ENCODE data around the gene SLC7A6.

SLC7A6 gene

DNA sequence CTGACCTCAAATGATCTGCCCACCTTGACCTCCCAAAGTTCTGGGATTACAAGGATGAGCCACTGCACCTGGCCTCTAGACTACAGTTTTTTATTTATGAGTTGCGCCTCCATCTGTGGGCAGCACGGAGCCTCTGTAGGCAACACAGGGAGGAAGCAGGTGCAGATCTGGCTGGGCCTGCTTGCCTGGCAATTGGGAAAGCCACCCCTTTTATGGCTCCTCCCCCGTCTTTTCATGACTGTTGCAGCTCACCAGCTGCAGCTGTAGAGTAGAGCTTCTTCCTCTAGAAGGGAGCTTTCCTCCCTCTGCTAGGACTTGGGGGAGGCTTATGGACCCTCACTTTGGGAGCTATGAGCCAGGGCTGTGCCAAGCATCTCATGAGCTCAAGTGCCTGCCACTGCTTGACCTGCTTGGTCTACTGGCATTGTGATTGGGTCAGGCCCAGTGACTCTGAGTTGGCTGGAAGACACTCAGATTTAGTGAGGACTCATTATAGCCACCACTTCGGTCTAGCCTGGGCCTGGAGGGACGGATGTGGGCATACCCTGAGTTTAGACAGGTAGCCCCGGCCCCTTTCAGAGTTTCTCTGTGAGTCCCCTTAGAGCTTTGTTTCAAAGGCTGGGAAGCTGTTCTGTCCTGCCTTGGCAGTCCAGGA lies 6.9 kb upstream of the SLC7A6 start:
- DNase-seq (ENCODE audit: low read depth): no peak

DNA sequence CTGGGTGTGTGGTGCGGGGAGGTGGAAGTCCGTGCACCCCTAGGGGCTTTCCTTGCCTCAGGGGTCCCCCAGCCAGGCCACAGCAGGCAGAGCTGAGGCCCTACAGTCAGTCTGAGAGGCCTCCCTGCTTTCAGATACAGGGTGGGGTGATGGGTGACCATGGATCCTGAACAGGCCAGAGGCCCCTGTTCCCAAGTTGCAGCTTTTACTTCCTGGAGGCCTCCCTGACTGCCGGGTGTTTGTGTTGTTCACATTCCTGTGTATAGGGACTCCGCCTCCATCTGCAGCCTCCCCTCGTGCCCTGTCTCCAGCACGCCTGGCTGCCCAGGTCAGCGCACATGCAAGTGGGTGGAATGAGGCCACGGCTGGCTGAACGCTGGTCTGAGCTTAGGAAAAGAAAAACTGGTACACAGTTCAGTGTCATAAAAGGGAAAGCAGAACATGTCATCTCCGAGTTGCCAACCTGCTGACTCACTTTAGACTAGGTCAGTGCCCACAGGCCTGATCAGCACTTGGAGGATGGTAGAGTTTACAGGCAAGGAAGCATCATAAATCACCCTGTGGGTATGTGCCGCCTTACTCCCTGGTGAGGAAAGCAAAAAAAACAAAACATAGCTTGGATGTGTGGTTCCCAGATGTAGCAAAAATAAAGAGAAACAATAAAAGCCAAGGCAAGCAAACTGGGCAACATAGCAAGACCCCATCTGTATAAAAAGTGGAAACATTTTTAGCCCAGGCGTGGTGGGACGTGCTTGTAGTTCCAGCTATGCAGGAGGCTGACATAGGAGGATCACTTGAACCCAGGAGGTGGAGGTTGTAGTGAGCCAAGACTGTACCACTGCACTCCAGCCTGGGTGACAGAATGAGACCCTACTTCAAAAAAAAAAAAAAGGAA lies 6.2 kb upstream of the SLC7A6 start:
- DNase-seq (ENCODE audit: low read depth): no peak

DNA sequence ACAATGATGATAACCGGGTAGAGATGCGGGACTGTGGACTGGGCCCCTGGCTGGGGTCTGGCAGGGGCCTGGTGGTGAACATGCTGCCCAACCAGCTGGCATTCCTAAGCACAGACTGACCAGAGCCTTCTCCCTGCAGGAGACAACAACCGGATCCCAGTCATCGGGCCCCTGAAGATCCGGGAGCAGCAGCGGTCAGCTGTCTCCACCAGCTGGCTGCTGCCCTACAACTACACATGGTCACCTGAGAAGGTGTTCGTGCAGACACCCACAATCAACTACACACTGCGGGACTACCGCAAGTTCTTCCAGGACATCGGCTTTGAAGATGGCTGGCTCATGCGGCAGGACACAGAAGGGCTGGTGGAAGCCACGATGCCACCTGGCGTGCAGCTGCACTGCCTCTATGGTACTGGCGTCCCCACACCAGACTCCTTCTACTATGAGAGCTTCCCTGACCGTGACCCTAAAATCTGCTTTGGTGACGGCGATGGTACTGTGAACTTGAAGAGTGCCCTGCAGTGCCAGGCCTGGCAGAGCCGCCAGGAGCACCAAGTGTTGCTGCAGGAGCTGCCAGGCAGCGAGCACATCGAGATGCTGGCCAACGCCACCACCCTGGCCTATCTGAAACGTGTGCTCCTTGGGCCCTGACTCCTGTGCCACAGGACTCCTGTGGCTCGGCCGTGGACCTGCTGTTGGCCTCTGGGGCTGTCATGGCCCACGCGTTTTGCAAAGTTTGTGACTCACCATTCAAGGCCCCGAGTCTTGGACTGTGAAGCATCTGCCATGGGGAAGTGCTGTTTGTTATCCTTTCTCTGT lies 5.1 kb upstream of the SLC7A6 start:
- DNase-seq (ENCODE audit: low read depth): no peak

- no peak for DNase-seq (ENCODE audit: low read depth)
These were observed 683 bp upstream of the SLC7A6 start for GRCh38 chr16:68263559-68264127.

DNA sequence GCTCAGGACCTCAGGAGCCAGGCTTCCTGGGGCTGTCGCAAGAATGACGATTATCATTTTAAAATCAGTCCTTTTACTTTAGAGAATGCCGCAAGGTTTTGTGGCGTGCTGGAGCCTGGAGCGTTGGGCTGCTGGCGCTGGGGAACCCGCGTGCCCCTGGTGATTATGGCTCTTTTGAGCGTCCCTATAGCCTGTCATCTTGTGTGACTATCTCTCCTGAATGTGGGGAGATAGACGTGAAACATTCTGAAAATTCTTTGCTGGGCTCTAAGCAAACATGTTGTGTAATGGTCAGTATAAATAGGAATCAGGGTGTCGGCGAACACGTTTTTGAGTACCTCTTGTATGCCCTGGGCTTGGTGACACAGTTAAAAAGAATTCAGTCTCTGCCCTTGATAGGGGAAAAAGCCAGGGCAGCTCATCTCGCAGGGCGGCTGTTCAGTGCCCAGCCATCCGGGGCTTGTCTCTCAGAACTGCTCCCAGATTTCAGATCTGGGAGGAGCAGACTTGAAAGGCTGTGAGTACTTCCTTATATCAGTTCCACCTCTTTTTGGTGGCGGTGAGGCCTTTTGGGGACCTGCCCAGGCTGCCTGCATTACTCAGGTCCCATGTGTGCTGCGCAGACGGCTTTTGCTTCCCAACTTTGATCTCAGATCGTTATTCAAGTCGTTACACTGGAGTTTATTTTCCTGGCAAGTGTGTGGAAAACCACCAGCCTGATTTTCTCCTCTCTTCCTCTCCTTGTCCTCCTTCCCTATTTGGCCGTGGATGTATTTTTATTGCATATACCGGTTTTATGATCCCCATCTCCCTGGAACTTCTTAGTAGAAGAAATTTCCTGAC lies 973 bp downstream of the SLC7A6 start:
- DNase-seq (ENCODE audit: low read depth): peak; percentile 90

GRCh38 chr16:68267612-68268405 lies 3.5 kb downstream of the SLC7A6 start:
- no peak for DNase-seq (ENCODE audit: low read depth)

DNA sequence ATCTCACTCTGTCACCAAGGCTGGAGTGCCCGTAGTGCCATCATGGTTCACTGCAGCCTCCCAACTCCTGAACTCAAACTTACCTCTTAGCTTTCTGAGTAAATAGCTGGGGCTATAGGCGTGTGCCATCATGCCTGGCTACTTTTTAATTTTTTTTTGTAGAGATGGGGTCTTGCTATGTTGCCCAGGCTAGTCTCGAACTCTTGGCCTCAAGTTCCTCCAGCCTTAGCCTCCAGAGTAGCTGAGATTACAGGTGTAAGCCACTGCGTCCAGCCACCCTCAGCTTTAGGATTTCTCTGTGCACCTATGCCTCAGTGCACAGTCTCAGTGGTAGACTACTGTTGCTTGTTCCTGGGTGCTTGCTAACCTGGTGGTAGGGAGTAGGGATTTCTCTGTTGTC lies 5.5 kb downstream of the SLC7A6 start:
- DNase-seq (ENCODE audit: low read depth): no peak

DNA sequence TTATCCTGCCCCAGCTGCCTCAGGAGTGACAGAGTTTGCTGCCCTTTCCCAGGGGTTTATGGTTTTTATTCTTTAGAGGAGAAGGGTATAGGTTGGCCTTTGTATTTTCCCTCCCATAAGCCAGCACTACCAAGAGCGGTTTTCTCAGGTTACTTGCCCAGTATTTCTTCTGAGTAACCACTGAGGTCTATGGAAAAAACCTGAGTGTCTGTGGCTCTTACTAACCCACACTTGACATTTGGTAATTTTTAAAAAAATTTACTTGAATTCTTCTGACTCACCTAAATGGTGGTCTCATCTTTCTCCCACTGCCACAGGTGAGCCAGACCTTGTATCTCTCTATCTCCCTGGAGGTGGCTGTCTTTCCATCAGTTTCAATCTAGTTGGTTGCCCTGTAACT lies 6.0 kb downstream of the SLC7A6 start:
- no peak for DNase-seq (ENCODE audit: low read depth)

DNA sequence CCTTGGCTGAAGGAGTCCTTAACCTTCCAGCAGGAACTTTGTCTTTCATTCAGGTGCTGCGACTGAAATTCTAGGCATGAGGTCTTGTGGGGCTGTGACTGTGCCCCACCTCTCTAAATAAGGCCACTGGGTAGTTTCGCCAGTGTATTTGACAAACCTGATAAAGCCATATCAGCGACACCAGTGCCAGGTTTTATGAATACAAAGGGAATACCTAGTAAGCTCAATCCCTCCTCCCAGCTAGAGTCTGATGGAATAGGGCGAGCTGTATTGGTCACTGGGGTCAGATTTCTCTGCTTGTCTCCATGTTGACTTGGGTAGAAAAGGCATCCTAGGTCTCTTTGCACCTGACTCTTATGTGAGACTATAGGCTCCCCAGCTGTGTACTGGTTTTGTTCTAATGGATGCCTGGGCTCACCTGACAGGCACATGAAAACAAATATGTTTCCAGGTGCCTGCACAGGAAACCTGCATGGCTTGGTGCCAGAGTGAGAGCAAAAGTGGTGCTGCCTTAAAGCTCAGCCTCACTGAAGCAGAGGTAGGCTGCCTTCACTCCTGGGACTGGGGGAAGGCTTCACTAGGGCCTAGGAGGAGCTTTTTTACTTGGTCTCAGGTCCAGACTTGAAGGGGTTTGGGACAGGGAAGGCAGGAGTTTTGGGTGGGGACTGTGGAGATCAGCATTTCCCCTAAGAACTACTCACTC lies 8.3 kb downstream of the SLC7A6 start:
- no peak for DNase-seq (ENCODE audit: low read depth)

GRCh38 chr16:68273459-68273858 lies 9.1 kb downstream of the SLC7A6 start:
- DNase-seq (ENCODE audit: low read depth): no peak

DNA sequence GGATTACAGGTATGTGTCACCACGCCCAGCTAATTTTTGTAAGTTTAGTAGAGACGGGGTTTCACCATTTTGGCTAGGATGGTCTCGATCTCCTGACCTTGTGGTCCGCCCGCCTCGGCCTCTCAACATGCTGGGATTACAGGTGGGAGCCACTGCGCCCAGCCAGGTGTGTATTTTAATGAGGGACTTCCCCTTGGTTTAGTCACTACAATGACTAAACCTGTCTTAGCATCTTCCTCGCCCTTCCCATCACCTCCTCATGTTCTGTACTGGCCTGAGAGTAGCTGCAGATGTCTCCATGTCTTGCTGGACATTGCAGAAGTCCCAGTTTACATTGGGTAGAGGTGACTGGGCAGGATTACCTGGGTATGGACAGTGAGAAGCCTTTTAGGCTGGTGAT lies 9.6 kb downstream of the SLC7A6 start:
- no peak for DNase-seq (ENCODE audit: low read depth)

- no peak for DNase-seq (ENCODE audit: low read depth)
These were observed 10.1 kb downstream of the SLC7A6 start for GRCh38 chr16:68274441-68274840.

DNA sequence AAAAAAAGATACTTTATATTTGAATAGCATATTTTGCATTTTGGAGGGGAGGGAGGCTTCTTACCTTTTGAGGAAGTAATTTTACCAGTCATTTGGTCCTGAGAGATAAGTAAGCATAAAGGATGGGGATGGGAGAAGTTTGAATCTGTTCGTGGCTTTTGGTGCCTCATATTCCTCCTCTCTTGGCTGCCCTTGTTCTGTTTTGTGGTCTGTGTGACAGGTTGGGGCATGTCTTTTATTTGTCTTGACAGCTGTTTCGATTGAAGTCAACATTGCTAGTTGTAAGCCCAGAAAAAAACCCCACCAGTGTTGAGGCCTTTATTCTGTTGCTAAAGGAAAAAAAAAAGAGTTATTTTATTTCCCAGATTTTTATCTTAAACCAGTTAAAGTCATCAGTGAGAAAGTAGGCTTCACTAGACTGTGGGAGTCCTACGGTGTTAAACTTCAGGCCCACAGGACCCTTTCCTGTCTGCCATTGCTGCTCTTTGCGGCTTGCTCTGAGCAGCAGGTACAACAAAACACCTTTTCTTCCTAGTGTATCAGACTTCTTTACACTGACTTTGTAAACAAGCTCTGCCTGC lies 11.4 kb downstream of the SLC7A6 start:
- no peak for DNase-seq (ENCODE audit: low read depth)

- no peak for DNase-seq (ENCODE audit: low read depth)
These were observed 11.9 kb downstream of the SLC7A6 start for GRCh38 chr16:68276223-68276622.

- DNase-seq (ENCODE audit: low read depth): no peak
These were observed 15.6 kb downstream of the SLC7A6 start for GRCh38 chr16:68279726-68280558.

DNA sequence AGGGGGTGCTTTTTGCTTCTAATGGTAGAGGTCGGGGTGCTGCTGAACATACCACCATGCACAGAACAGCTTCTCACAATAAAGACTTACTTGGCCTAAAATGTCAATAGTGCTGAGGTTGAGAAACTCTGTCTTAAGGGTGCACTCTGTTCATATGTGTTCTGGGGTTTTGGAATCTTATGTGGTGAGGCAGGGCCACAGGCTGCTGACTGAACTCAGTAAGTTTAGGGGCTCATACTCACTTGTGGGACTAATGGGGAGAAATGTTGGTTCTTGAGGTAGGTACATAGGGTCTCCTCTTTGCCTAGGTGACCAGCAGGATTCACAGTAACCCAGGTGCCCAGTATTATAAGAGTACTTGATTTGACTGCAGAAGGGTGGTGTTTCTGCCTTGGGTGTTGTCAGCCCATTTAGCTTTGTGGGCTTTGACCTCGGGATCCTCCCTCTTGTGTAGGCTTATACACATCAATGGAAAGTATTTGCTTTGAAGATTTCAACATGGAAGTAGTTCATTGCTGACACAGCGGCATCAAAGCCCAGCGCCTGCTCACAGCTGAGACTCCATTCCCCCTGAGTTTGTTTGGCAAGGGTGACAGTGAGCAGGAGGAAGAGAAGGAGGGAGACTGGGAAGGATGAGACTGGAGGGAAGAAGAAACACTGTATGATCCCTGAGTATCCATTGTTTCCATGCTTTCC lies 17.2 kb downstream of the SLC7A6 start:
- no peak for DNase-seq (ENCODE audit: low read depth)

GRCh38 chr16:68282064-68282452 lies 17.7 kb downstream of the SLC7A6 start:
- no peak for DNase-seq (ENCODE audit: low read depth)

DNA sequence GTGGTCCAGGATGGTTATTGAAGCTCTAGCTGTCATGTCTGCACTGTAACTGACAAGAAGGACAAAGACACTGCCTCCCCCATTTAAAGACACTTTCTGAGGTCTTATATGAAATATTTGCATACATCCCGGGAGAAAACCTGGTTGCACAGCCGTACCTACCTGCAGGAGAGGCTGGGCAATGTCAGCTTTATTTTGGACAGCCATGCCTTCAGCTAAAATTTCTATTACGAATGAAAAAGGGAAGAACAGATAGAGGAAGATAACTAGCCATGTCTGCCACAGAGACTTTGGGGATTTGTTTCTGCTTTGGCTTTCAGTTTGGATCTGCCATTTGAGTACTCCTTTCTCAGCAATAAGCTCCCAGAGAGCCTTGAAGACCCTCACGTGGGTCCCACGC lies 19.0 kb downstream of the SLC7A6 start:
- no peak for DNase-seq (ENCODE audit: low read depth)
